ENCODE measurements around the gene CHST3.

CHST3 gene

GRCh38 chr10:72059843-72060822 lies 95.9 kb downstream of the CHST3 start:
- DNase-seq = no peak

- no peak for DNase-seq
These were observed 97.3 kb downstream of the CHST3 start for GRCh38 chr10:72061491-72061890.

GRCh38 chr10:72061930-72062329 lies 97.7 kb downstream of the CHST3 start:
- DNase-seq = no peak

- no peak for DNase-seq
These were observed 98.2 kb downstream of the CHST3 start for GRCh38 chr10:72062382-72062781.

All from inflammatory macrophage (primary cell).